HepG2 (cell line): ENCODE data around the gene INPP5K. TPM values are rescaled to one million over a fixed set of nuclear protein-coding genes. Genes with fewer than 3 reads are reported as not detected.

Source experiments
- ATAC-seq: fragments of 200-7000 bp; cut with Tn5 transposase; 3 replicates; pipeline ENCODE4 v1.9.1; 2020; ENCODE audit warnings: mild to moderate bottlenecking, moderate library complexity
- BruUV-seq: library from RNA; stranded (reverse); fragments of 400-500 nt; replicated peaks from 2 replicates; lab custom pipeline; 2021; lab: Mats Ljungman, UMichigan
- CTCF ChIA-PET: fragments of 300-600 bp; formaldehyde crosslinking; extraction: SDS; loops from one replicate; lab custom pipeline; 2021; ENCODE audit warnings: low total read pairs, inconsistent platforms, low intra/inter-chr PET ratio; lab: Yijun Ruan, JAX
- POLR2A ChIA-PET: fragments of 350-600 bp; sonication (Branson Sonifier 250); formaldehyde crosslinking; loops from one replicate; lab custom pipeline; 2020; ENCODE audit warnings: antibody characterized with exemption, inconsistent platforms; lab: Yijun Ruan, JAX
- DNase-seq: peaks from one replicate; pipeline ENCODE4 v3.0.0-alpha.2; 2015; ENCODE audit warnings: low spot score
- FAIRE-seq: peaks from 3 replicates; lab custom pipeline; 2011; peaks lifted over from hg19 to GRCh38; lab: Jason Lieb, UNC
- H2AFZ ChIP-seq: one replicate; pipeline ENCODE4 v1.6.1; 2011; ENCODE audit warnings: low read length, inconsistent platforms
- H3K27ac ChIP-seq: fragments of 300-600 bp; 3 replicates; pipeline ENCODE4 v1.8.0; 2011; ENCODE audit warnings: mixed run types, mild to moderate bottlenecking, mixed read lengths, low read length, inconsistent platforms; ENCODE audit not compliant: insufficient read depth; ENCODE audit errors: extremely low read length
- H3K27me3 ChIP-seq, 2 experiments: fragments of 200-600 bp in 1 of 2; 2 replicates in 1 of 2; 3 replicates in 1 of 2; pipeline versions ENCODE4 v1.6.0 to v1.8.0; 2011; ENCODE audit warnings: low read length in 2 of 2, mild to moderate bottlenecking in 2 of 2, moderate library complexity in 2 of 2, inconsistent platforms in 1 of 2; ENCODE audit not compliant: insufficient read depth in 2 of 2, control insufficient read depth in 1 of 2
- H3K36me3 ChIP-seq, 2 experiments: fragments of 200-600 bp in 1 of 2; replicated peaks in 1 of 2; 2 replicates in 1 of 2; 3 replicates in 1 of 2; pipeline versions ENCODE4 v1.5.1 to v1.8.0; 2011; ENCODE audit warnings: low read length in 2 of 2, inconsistent platforms in 1 of 2; ENCODE audit not compliant: insufficient read depth in 2 of 2, control insufficient read depth in 1 of 2
- H3K4me1 ChIP-seq: 2 replicates; pipeline ENCODE4 v1.5.1; 2012; ENCODE audit warnings: low read length, inconsistent platforms; ENCODE audit not compliant: insufficient read depth
- H3K4me2 ChIP-seq: 2 replicates; pipeline ENCODE4 v1.6.0; 2011; ENCODE audit warnings: low read depth, low read length, inconsistent platforms
- H3K4me3 ChIP-seq, 3 experiments: fragments of 200-600 bp in 1 of 3; sonication (generic), shearing (Covaris generic) in 1 of 3; replicated peaks in 1 of 3; 2 replicates each; pipeline ENCODE4 v1.5.1; 2011 to 2016; ENCODE audit warnings: low read length in 3 of 3, inconsistent platforms in 2 of 3, low read depth in 2 of 3, mild to moderate bottlenecking in 2 of 3, control low read depth in 1 of 3, mixed read lengths in 1 of 3; ENCODE audit not compliant: insufficient read depth in 1 of 3
- H3K79me2 ChIP-seq: one replicate; pipeline ENCODE4 v1.6.1; 2011; ENCODE audit warnings: low read length, inconsistent platforms; ENCODE audit not compliant: insufficient read depth
- H3K9ac ChIP-seq: 2 replicates; pipeline ENCODE4 v1.6.0; 2011; ENCODE audit warnings: mild to moderate bottlenecking, low read depth, low read length, inconsistent platforms; ENCODE audit not compliant: insufficient read depth
- H3K9me3 ChIP-seq: 2 replicates; pipeline ENCODE4 v1.5.1; 2012; ENCODE audit warnings: mild to moderate bottlenecking, low read length
- H4K20me1 ChIP-seq: 2 replicates; pipeline ENCODE4 v1.6.0; 2011; ENCODE audit warnings: inconsistent platforms, mild to moderate bottlenecking, low read length, moderate library complexity; ENCODE audit not compliant: insufficient read depth
- BORCS8-MEF2B ChIP-seq: sonication (generic); formaldehyde crosslinking; IDR thresholded peaks from 2 replicates; pipeline ENCODE4 v1.8.0; 2022; ENCODE audit warnings: mild to moderate bottlenecking, missing genetic modification reagents
- FIP1L1 ChIP-seq: fragments of 200-400 bp; formaldehyde crosslinking; IDR thresholded peaks from 2 replicates; pipeline ENCODE4 v1.6.1; 2018; ENCODE audit warnings: low read depth, mild to moderate bottlenecking, low read length, moderate library complexity, borderline replicate concordance; ENCODE audit not compliant: insufficient read depth
- GATA4 ChIP-seq: sonication (generic); IDR thresholded peaks from 2 replicates; pipeline ENCODE4 v1.6.1; 2016; ENCODE audit warnings: antibody characterized with exemption, low read depth, borderline replicate concordance
- GATAD1 ChIP-seq: IDR thresholded peaks from 2 replicates; pipeline ENCODE4 v1.6.1; 2016; ENCODE audit warnings: missing genetic modification reagents, missing compliant biosample characterization
- GLI4 ChIP-seq: sonication (generic); formaldehyde crosslinking; IDR thresholded peaks from 2 replicates; pipeline ENCODE4 v1.5.1; 2020; ENCODE audit warnings: missing genetic modification reagents, mild to moderate bottlenecking, moderate library complexity, borderline replicate concordance
- IKZF1 ChIP-seq: fragments of 450-650 bp; IDR thresholded peaks from 2 replicates; pipeline ENCODE4 v1.7.1; 2016
- KDM5B ChIP-seq: sonication (generic); formaldehyde crosslinking; IDR thresholded peaks from 2 replicates; pipeline ENCODE4 v1.4.0; 2020; ENCODE audit warnings: missing genetic modification reagents, mild to moderate bottlenecking, borderline replicate concordance
- MBD4 ChIP-seq: IDR thresholded peaks from 2 replicates; pipeline ENCODE4 v1.6.1; 2012; ENCODE audit warnings: low read length, inconsistent platforms, borderline replicate concordance
- MED8 ChIP-seq: sonication (generic); formaldehyde crosslinking; IDR thresholded peaks from 2 replicates; pipeline ENCODE4 v1.8.1; 2023; ENCODE audit warnings: mild to moderate bottlenecking, missing genetic modification reagents; ENCODE audit not compliant: insufficient replicate concordance
- NFKBIZ ChIP-seq: IDR thresholded peaks from 2 replicates; pipeline ENCODE4 v1.6.1; 2018; ENCODE audit warnings: missing genetic modification reagents, missing compliant biosample characterization
- REST ChIP-seq, 2 experiments: IDR thresholded peaks; 2 replicates each; pipeline ENCODE4 v1.6.1; 2011 to 2012; ENCODE audit warnings: low read length in 2 of 2, borderline replicate concordance in 1 of 2, low read depth in 1 of 2, mild to moderate bottlenecking in 1 of 2, moderate library complexity in 1 of 2
- ZNF737 ChIP-seq: sonication (generic); formaldehyde crosslinking; IDR thresholded peaks from 2 replicates; pipeline ENCODE4 v1.5.0; 2020; ENCODE audit warnings: missing genetic modification reagents, mild to moderate bottlenecking, borderline replicate concordance
- WGBS: methylation state at CpG from one replicate; pipeline ENCODE4 v1.1.6; 2017; ENCODE audit warnings: low lambda C conversion rate; 5-methylcytosine and 5-hydroxymethylcytosine counted together
- in situ Hi-C: cut with HindIII; loops from 2 replicates; pipeline ENCODE4 v1.10.0; 2017; ENCODE audit warnings: low pct_unique_long_range_greater_than_20kb; ENCODE audit not compliant: extremely low pct_ligation_motif_present
- intact Hi-C: fragments of 100-400 bp; cut with micrococcal nuclease; formaldehyde crosslinking; loops from one replicate; pipeline ENCODE4 v1.10.0; 2022; ENCODE audit not compliant: unreplicated experiment
- polyA plus RNA-seq, 8 experiments: library from polyadenylated mRNA; depleted of rRNA in 3 of 8; stranded (reverse) in 7 of 8; unstranded in 1 of 8; fragments of >200 nt; fragmentation: Illumina TruSeq in 4 of 8; extraction: Trizol in 4 of 8; gene quantifications; 2 replicates each; pipeline versions ENCODE4 v1.2.1 to v1.2.3, GENCODE V29; 2011 to 2016; ENCODE audit warnings: low read depth in 4 of 8, missing spikeins in 1 of 8, mixed read lengths in 1 of 8; ENCODE audit not compliant: insufficient read depth in 1 of 8
- total RNA-seq, 5 experiments: library from RNA; depleted of rRNA; stranded (reverse); fragments of >200 nt; fragmentation: Illumina TruSeq; extraction: Trizol; gene quantifications; 2 replicates each; pipeline ENCODE4 v1.2.3, GENCODE V29; 2016; ENCODE audit warnings: low read depth in 1 of 5
- TF ChIP-seq, protein P1 (sequence below): sonication (generic); formaldehyde crosslinking; IDR thresholded peaks from 2 replicates; pipeline ENCODE4 v1.9.0; 2021; ENCODE audit warnings: missing genetic modification reagents, borderline replicate concordance
- TF ChIP-seq, protein P2 (sequence below): sonication (generic); formaldehyde crosslinking; IDR thresholded peaks from 2 replicates; pipeline ENCODE4 v1.4.0; 2020; ENCODE audit warnings: missing genetic modification reagents

INPP5K gene
- total and polyA plus RNA-seq, 2 of the 13 experiments (the other 11 are each of a cell fraction or from before 2014, with no cell fraction given), result 4.8 to 9.6 TPM

DNA sequence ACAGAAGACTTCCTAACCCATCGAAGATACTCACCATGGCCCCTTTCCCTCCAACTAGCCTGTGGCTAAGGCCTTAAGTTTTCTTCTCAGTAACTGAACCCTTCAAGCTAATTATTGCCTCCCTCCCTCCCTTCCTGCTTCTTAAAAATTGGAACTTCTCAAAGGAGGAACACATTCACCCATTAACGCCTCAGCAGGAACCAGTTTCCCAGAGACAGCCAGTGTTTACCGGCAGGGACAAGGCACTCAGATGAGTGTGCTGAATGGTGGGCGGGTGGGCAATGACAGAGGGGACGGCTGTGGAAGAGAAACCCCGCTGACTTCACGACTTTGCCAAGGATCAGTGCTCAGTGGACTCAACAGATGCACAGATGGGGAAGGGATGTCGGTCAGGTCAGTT, 25.9 kb upstream of the INPP5K start:
- no TSS peak for BruUV-seq
- no peak for TF ChIP-seq IKZF1
- no peak for TF ChIP-seq REST (IDR thresholded peaks at IDR 0.05; ENCODE audit: borderline replicate concordance in 1 of 2, low read depth in 1 of 2, low read length in 2 of 2)
- TF ChIP-seq BORCS8-MEF2B, result no peak
- no peak for TF ChIP-seq ZNF737
- TF ChIP-seq GATA4, result no peak
- TF ChIP-seq GATAD1 (CRISPR knock-in tag), result no peak
- no peak for TF ChIP-seq KDM5B (CRISPR knock-in tag)
- TF ChIP-seq, protein P1, sequence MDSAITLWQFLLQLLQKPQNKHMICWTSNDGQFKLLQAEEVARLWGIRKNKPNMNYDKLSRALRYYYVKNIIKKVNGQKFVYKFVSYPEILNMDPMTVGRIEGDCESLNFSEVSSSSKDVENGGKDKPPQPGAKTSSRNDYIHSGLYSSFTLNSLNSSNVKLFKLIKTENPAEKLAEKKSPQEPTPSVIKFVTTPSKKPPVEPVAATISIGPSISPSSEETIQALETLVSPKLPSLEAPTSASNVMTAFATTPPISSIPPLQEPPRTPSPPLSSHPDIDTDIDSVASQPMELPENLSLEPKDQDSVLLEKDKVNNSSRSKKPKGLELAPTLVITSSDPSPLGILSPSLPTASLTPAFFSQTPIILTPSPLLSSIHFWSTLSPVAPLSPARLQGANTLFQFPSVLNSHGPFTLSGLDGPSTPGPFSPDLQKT (CRISPR knock-in tag), result no peak
- TF ChIP-seq NFKBIZ (CRISPR knock-in tag), result no peak
- TF ChIP-seq FIP1L1, result no peak
- no peak for TF ChIP-seq GLI4 (CRISPR knock-in tag)
- no peak for TF ChIP-seq MED8 (CRISPR knock-in tag)
- TF ChIP-seq, protein P2, sequence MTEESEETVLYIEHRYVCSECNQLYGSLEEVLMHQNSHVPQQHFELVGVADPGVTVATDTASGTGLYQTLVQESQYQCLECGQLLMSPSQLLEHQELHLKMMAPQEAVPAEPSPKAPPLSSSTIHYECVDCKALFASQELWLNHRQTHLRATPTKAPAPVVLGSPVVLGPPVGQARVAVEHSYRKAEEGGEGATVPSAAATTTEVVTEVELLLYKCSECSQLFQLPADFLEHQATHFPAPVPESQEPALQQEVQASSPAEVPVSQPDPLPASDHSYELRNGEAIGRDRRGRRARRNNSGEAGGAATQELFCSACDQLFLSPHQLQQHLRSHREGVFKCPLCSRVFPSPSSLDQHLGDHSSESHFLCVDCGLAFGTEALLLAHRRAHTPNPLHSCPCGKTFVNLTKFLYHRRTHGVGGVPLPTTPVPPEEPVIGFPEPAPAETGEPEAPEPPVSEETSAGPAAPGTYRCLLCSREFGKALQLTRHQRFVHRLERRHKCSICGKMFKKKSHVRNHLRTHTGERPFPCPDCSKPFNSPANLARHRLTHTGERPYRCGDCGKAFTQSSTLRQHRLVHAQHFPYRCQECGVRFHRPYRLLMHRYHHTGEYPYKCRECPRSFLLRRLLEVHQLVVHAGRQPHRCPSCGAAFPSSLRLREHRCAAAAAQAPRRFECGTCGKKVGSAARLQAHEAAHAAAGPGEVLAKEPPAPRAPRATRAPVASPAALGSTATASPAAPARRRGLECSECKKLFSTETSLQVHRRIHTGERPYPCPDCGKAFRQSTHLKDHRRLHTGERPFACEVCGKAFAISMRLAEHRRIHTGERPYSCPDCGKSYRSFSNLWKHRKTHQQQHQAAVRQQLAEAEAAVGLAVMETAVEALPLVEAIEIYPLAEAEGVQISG, result no peak
- TF ChIP-seq MBD4, result no peak
- POLR2A ChIA-PET, result no interaction called here
- Histone ChIP-seq H3K4me3 (no peak overlapping the region), H3K79me2 (no peaks in the 10 kb centered on the region), H3K4me2 (no peak overlapping the region), H3K27ac (no peak overlapping the region), H2AFZ (no peak overlapping the region), H3K4me1 (no peaks in the 10 kb centered on the region), H3K36me3 (peaks cover 15 to 64% of the 10 kb centered on the region in 2 experiments; a peak in 4 of 5 replicates), H3K9ac (no peak overlapping the region), H3K9me3 (no peaks in the 10 kb centered on the region), H4K20me1 (no peaks in the 10 kb centered on the region), H3K27me3 (no peaks in the 10 kb centered on the region)
- DNase-seq, result no peak
- ATAC-seq, result no peak
- intact Hi-C loops (no loop called here), in situ Hi-C loops (no loop called here)
- FAIRE-seq, result no peak
- CTCF ChIA-PET, result no interaction called here
- WGBS, result 95% methylated on average over 8 of the region's 8 CpGs
